Measurements from ENCODE around the gene PADI2.

PADI2 gene

DNA sequence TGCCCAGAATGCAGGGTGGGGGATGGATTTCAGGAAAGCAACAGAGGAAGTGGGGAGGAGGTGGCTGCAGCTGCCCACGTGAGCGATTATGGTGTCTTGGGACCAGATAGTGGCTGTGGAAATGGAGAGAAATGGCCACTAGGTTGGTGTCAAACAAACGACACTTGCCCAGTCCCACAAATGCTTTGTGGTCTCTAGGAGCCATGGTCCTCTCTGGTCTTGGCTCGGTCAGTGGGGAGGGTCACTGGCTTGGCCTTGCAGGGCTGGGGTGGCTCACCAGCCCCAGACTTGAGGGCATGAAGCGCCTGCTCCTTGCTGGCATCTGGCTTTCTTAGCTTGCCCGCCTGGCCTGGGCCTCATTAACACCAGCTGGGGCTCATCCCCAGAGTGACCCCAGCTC lies 7.2 kb downstream of the PADI2 start:
- FAIRE-seq = no peak

DNA sequence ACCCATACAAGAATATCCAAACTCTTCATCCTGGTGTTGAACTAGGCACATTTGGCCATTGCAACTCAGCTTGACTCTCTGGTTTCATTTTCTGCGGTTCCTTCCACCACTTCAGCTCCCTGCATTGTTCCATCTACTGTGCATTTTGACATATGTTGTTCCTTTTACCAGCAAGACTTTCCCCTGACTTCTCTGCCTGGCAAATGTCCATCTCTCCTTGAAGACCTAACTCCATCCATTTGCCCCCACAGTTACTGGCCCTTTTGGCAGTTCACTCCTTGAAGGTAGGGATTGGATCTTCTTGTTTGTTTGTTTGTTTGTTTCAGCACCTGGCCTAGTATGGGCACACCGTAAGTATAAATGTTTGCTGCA lies 8.7 kb downstream of the PADI2 start:
- FAIRE-seq = no peak

DNA sequence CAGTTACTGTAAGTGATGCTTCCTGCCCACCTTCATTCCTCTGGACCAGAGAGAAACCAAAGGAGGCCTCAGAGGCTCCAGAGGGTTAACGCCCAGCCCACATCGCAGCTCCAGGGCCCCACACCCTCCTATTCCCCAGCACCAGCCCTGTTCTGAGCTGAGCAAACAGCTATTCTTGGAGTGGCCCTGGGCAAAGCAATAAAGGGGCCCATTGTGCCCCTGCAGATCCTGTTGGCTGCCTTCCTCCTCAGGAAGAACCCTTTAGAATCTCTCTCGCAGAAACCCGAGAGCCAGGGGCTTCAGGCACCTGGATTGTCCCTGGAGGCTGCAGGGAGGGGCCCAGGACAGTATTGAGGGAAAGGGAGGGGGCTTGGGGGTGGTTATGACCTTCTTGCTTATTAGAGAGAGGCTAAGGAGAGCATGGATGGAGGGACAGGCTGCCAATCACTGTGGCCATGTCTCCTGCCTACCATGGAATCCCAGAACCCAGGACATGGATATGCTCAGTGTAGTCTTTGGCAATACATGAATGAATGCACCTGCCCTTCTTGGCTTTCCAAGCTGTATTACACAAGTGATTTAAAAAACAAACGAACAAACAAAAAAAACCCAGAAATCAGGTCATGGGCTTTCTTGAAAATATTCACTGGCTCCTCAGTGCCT lies 9.2 kb downstream of the PADI2 start:
- FAIRE-seq = no peak

DNA sequence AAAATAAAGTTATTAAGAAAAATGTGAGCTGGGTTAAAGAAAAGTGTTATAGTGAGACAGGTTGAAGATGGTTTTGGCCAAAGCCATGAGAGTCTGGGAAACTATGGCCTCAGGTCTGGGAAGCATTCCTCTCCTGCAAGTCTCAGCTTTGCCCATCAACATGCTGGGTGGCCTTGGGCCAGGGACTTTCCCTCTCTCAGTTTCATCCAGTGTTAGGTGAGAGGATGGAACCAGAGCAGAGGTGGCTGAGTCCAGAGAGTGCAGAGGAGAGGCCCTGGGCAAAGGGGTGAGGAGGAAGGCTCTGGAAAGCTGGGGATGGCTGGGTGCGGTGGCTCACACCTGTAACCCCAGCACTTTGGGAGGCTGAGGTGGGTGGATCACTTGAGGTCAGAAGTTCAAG lies 10.5 kb downstream of the PADI2 start:
- FAIRE-seq = no peak

DNA sequence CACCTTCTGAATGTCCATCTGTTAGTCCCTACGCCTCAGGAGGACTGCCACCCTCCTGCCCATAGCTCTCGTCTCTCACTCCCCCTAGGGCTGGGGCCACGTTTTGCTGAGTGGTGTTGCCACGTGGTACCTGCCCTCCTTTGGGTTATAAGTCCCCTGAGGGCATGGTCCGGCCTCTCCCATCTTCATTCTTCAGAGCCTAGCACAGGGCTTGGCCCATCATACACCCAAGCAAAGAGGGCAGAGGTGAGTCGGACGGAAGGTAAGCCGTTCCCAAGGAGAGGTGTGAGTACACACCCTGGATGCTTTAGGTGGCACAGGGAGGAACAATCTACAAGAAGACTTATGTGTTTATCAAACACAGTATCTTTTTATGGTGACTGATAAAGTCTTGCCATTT lies 10.9 kb downstream of the PADI2 start:
- no peak for FAIRE-seq

DNA sequence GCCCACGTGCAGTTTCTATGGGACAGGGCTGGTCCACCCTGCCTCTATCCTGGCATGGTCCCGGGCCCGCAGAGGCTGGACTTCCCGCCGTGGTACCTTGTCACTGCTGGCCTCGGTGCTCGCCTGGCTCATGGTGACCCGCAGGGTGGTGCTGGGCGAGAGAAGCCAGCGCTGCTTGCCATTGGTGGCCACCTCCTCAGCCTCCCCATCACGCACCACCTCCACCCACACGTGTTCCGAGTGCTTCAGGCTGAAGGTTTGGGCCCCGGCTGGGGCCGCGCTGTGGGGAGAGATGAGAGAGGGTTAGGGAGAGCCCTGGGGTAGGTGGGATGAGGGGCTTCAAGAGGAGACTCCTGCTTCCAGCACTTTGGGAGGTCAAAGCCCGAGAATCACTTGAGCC lies 14.5 kb downstream of the PADI2 start:
- no peak for FAIRE-seq

DNA sequence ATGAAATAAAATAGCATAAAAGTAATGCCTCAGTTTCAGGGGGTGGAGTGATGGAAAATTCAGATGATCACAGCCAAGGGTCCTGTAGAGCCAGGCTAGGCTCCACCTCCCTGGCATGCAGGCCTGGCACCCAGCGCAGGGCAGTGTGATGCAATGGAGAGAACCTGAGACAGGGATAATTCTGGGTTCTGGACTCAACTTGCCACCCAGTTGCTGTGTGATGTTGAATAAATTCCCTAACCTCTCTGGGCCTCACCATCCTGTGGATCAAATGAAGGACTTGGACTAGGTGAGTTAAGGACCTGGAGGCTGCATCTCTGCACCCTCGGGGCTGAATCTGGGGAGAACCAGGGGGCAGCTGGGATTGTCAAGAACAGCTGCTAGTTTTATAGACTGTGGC lies 17.0 kb downstream of the PADI2 start:
- no peak for FAIRE-seq

DNA sequence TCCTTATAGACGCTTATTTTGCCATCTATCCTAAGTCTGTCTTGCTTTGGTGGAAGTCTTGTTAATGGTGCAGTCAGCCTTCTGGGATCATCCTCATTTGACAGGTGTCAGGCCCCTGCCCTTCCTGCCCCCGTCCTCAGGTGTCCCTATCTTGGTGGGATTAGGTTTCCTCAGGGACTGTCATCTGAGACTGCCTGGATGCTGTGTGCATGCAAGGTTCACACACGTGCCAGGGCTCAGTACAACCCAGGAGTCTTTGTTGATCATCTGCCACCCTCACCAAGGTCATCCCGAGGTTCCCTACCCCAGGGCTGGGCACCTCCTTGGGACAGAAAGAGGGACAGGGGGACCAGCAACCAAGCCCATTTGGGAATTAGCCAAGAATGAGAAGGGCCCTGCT lies 18.0 kb downstream of the PADI2 start:
- FAIRE-seq = no peak

DNA sequence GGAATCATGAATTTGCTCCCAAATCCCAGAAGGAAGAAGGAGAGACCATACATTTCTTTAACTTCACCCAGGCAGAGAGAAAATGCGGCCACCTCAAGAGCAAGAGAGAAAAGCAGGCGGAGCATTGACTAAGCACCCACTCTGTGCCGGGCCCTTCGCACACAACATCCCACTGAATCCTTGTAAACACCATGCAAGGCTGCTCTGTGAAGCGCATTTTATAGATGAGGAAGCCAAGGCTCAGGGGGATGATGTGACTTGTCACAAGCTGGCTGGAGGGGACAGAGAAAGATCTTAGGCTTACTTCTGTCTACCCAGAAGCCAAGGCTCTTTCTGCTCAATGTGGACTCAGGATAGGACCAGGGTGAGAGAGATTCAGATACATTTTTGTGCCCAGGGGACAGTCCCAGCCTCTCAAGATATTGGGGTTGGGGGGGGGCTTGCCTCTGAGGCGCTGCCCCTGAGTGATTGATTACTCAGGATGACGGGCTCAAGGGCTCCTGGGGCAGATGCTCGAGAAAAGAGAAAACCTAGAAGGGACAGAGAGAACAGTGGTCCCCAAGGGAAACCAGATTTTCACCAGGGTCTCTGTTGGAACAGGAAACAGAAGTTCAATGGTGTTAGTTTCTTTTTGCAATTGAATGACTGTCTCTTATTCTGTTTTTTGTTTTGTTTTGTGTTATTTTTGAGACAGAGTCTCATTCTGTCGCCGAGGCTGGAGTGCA lies 19.5 kb downstream of the PADI2 start:
- no peak for FAIRE-seq

DNA sequence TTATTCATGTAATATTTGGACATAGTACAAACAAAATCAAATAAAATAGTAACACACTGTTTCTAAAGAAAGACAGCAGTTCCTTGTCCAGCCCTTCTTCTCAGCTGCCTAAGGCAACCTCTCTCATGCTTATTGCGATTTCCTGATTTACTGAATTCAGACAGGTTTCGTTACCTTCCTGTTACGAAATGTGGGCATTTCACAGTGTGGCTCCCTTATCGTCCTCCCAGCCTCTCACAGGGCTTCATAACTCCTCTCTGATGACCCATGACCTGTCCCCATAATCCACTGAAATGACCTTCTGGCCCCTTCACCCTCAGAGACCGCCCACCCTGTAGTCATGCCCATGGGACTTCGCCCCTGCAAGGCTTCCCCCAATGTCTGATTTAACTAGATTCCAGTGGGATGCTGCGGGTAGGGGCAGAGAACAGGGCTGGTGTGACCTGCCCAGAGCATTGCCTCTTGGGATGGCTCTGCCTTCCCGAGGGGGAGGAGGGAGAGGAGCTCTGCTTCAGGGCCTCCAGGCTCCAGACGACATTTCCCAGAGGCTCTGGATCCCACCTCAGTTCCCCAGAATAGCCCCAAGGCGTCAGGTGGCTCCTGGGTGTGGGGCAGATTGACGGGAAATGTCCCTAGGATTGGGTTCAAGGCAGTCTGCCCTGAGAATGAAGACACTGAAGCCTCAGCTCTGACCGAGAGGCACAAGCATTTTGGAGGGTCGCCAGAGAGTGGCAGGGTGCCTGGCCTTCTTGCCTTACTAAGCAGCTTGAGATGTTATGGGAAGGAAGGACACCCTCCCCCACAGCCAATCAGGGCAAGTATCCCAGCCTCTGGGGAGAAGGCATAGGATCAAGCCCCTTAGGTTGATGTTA lies 20.6 kb downstream of the PADI2 start:
- FAIRE-seq = no peak

DNA sequence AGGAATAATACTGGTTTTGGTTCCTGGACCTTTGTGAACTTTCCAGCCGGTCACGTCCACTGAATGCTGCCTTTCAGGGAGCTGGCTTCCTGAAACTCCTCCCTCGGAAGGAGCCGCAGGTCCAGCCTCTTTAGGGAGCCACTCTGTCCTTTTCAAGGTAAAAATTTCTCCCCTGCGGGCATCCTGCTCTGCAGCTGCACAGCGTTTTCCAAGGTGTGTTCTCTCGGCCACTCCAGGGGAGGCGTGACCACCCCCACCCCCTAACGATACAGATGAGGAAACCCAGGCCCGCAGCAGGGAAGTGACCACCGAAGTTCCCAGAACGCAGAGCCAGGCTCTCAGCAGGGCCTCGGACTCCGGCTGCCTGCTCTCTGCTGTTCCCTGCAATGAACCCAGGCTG lies 21.5 kb downstream of the PADI2 start:
- FAIRE-seq = no peak

DNA sequence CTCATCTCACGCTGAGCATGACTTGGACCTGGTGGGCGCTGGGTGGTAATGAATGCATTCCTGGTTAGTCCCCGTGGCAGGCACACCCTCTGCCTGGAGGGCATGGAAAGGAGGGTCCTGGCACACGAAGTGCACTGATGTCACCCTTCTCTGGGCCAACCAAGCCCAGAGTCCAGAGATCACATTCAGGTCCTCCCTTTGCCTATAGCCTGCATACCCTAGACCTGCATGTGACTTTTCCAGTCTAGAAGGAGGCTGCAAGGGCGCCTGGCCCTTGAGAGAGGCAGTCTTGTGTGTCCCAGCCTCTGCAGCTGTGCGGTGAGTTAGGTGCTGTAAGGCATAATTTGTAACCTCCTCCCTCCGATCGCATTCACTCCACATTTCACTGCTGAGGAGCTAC lies 22.1 kb downstream of the PADI2 start:
- no peak for FAIRE-seq

DNA sequence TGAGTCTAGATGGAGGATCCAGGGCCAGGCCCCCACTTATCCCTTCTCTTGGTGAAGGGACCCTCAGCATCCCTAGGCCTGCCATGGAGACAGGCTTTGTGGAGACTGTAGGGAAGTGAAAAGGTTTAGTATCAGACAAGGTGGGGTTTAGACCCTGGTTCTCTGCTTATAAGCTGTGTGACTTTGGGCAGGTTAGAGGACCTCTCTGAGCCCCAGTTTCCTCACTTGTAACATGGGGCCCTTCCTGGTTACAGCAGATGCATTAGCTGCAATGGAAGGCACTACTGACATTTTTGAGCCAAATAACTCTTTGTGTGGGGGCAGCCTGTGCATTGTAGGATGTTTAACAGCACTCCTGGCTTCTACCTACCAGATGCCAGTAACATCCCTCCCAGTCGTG lies 22.7 kb downstream of the PADI2 start:
- no peak for FAIRE-seq

DNA sequence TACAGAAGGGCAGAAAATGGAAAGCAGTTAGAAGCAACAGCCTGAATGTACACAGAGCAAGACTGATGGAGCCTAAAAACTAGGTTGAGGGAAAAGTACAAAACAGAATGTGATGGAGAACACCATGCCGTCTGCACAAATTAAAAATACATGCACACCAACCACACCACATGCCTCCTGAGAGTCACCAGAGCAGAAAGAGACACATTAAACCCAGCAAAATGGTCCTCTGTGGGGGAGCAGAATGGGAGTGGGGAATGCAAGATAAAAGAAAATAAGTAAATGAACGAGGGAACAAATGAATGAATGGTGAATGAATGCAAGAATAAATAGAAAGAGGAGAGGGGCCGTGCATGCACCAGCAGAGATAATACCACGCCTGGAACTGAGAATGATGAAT lies 24.1 kb downstream of the PADI2 start:
- FAIRE-seq = no peak

DNA sequence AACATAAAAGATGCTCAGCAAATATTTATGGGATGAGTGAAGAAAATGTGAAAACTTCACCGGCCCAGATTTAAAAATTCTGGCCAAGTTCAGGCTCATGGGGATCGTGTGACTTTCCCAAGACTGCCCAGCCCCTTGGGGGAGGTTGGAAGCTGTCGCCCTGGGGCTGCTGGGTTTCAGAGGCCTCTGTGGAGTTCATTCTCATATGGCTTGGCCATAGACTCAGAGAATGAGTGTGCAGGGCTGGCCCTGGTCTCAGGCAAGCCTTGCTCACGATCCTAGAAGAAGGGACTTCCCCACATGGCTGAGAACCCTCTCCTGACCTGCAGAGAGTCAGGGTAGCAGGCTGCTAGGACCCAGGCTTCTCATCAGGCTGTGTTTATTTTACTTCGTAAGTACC lies 24.6 kb downstream of the PADI2 start:
- FAIRE-seq = no peak

DNA sequence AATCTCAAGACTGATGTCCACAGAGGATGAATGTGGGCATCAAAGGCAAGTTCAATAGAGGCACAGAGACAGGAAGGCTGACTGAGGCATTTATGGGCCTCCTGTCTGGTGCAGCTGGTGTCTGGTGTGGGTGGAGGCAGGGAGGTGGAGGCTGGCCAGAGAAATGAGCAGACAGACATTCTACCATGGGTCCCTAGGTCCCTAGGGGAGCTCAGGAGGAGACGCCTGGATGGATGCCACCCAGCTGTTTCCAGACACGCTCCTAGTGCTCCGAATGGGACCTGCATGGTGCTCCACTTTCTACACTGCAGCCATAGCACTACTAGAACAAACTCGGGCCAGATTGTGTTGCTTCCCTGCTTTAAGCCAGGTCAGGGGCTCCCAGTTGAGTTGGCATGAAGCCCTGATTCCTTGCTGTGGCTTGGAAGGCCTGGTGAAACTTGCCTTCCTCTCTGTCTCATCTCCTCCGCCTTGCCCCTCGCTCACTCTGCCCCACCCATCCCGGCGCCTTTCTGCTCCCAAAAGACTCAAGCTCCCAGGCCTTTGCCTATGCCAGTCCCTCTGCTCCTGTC lies 25.3 kb downstream of the PADI2 start:
- no peak for FAIRE-seq

DNA sequence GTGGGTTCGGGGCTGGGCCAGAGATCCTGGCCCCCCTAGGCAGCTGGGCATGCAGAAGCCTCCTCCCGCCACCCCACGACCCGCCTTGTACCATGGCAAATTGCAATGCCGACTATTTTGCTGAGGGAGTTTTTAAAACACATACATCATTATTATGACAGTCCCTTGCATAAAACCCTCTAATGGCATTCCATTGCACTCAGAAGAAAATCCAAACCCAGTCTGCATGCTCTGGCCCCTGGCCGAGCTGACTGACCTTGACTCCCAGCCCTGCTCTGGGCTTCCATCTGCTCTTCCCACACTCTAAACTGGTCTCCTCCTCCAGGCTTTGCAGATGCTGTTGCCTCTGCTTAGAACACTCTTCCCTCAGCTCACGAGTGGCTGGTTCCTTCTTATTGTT lies 28.0 kb downstream of the PADI2 start:
- no peak for FAIRE-seq

DNA sequence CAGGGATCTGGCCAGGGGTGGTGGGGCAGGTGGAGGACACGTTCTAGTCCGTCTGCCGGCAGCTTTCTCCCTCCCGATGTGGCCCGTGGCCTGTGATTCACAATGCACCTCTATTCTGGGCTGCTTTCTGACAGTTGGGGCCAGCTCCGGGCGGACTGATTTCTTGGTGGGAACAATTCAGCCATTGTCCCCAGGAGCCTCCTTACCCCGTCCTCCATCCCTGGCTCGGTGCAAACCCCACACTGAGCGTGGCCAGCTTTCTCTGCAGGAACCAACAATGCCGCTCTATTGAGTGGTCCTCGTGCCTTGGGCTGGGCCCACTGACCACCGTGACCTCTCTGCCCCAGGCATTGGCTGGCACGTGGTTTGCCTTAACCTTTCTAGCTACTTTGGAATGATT lies 29.7 kb downstream of the PADI2 start:
- no peak for FAIRE-seq

DNA sequence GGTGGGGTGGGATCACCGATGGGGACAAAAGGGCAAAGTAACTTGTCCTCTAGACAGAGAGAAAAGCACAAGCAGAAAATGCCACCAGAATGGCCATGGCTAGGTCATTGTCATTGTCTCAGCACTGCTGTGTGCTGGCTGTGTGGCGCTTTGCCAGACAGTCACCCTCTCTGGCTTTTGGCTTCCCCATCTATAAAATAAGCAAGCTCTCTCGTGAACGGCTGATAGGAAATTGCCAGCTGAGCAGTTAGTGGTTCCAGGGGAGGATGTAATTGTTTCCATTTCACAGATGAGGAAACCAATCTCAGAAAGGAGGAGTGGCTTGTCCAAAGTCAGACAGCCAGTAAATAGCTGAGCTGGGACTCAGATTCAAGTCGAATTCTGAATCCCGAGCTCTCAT lies 32.5 kb downstream of the PADI2 start:
- no peak for FAIRE-seq

DNA sequence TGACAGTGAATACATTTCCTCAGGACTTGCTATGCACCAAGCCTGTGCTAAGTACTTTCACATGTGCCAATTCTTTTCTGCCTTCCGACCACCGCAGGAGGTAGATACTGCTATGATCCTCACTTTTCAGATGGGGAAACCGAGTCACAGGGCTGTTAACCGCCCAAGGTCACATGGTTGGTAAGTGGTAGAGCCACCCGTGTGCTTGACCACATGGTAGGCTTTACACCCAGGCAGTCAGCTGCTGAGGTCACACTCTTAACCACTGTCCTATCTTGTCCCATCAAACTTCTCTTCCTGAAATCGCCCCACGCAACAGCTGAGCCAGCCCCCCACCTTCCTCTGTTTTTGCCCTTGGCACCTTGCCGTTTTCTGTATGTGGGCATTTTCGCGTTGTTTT lies 34.5 kb downstream of the PADI2 start:
- FAIRE-seq = no peak

DNA sequence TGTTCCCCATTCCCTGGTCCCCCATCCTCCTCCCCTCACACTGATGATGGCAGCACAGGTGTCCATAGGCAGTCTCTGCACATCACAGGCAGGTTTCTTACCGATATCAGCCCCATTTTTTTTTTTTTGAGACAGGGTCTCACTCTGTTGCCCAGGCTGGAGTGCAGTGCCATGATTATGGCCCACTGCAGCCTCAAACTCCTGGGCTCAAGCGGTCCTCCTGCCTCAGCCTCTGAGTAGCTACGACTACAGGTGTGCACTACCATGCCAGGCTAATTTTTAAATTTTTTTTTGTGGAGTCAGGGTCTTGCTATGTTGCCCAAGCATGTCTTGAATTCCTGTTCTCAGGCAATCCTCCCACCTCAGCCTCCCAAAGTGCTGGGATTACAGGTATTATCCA lies 36.5 kb downstream of the PADI2 start:
- no peak for FAIRE-seq

DNA sequence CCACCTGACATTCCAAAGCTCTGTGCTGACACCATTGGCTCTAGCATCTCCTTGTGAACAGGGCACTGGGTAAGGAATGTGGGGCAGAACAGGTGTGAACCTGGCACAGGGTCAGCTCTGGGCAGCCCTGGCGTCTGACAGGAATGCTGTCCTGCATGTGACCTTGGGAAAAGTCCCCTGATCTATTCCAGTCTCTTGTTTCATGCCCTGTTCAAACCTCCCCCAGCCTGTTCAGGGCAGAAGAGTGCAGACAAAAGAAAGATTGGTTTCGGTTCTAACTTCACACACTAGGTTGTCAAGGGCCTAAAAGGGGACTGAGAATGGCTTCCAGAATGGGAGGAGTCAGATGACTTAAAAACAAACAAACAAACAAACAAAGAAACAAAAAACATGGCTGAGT lies 37.8 kb downstream of the PADI2 start:
- FAIRE-seq = no peak

DNA sequence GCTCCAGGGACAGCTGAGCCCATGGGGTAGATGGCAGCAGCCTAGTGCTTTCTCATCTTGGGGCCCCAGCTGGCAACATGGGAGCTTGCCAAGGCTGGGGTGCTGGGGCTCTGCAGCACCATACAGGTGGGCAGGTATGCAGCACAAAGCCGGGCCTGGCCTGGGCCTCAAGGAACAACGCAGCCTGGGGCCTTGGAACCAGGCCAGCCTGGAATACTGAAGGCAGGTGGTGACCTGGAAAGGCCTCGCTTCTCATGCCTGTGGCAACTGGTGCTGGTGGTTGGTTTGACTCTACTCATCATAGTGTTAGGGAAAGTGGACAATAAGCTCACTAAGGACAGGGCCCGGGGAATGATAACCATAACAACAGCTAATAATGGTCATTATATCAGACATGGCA lies 38.4 kb downstream of the PADI2 start:
- FAIRE-seq = no peak
